ENCODE measurements around the gene HAPLN2.

The HAPLN2 gene

DNA sequence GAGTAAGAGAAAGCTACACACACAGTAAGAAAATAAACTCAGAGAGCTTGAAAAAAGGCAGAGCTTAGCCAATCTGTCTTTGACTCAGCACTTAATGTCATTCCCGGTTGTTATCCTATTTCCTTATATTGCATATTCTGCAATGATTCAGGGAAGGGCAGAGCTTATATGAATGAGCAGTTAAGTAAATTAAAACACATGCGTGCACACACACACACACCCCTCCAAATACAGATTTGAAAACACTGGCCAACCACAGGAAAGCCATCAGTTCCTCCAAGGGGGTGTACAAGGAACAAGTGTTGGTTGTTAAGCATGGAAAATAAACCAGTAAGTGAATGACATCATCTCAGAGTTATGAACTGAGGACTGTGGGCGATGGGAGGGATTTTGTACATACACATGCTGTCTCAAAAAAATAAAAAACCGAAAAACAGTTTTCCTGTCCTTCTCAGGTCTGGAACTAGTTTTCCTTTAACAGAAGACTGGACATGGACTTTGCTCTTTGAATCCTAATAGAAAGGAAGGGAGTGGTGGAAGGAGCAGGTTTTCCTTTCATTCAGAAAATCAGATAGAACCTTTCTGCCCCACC lies 47.9 kb upstream of the HAPLN2 start (continued):
- TF ChIP-seq, protein P1, sequence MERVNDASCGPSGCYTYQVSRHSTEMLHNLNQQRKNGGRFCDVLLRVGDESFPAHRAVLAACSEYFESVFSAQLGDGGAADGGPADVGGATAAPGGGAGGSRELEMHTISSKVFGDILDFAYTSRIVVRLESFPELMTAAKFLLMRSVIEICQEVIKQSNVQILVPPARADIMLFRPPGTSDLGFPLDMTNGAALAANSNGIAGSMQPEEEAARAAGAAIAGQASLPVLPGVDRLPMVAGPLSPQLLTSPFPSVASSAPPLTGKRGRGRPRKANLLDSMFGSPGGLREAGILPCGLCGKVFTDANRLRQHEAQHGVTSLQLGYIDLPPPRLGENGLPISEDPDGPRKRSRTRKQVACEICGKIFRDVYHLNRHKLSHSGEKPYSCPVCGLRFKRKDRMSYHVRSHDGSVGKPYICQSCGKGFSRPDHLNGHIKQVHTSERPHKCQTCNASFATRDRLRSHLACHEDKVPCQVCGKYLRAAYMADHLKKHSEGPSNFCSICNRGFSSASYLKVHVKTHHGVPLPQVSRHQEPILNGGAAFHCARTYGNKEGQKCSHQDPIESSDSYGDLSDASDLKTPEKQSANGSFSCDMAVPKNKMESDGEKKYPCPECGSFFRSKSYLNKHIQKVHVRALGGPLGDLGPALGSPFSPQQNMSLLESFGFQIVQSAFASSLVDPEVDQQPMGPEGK (tag by site-specific recombination; IDR thresholded peaks at IDR 0.05), result peak; percentile 61
- no peak for TF ChIP-seq ZNF530 (tag by site-specific recombination; IDR thresholded peaks at IDR 0.05; ENCODE audit: low read depth)
- TF ChIP-seq, protein P2, sequence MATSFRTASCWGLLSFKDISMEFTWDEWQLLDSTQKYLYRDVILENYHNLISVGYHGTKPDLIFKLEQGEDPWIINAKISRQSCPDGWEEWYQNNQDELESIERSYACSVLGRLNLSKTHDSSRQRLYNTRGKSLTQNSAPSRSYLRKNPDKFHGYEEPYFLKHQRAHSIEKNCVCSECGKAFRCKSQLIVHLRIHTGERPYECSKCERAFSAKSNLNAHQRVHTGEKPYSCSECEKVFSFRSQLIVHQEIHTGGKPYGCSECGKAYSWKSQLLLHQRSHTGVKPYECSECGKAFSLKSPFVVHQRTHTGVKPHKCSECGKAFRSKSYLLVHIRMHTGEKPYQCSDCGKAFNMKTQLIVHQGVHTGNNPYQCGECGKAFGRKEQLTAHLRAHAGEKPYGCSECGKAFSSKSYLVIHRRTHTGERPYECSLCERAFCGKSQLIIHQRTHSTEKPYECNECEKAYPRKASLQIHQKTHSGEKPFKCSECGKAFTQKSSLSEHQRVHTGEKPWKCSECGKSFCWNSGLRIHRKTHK (tag by site-specific recombination; IDR thresholded peaks at IDR 0.05), result no peak
- TF ChIP-seq ZNF529 (tag by site-specific recombination; IDR thresholded peaks at IDR 0.05; ENCODE audit: insufficient replicate concordance), result no peak
- TF ChIP-seq ZNF174 (tag by site-specific recombination; IDR thresholded peaks at IDR 0.05), result no peak
- TF ChIP-seq, protein P3, sequence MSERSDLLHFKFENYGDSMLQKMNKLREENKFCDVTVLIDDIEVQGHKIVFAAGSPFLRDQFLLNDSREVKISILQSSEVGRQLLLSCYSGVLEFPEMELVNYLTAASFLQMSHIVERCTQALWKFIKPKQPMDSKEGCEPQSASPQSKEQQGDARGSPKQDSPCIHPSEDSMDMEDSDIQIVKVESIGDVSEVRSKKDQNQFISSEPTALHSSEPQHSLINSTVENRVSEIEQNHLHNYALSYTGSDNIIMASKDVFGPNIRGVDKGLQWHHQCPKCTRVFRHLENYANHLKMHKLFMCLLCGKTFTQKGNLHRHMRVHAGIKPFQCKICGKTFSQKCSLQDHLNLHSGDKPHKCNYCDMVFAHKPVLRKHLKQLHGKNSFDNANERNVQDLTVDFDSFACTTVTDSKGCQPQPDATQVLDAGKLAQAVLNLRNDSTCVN (tag by site-specific recombination; optimal IDR thresholded peaks at IDR 0.05), result no peak
- TF ChIP-seq SP2 (tag by site-specific recombination; IDR thresholded peaks at IDR 0.05), result peak; percentile 19; the same call in 1 of the 2 replicates
- no peak for TF ChIP-seq ZNF48 (tag by site-specific recombination; IDR thresholded peaks at IDR 0.05)
- TF ChIP-seq ZNF776 (tag by site-specific recombination; IDR thresholded peaks at IDR 0.05; ENCODE audit: borderline replicate concordance), result no peak
- 0 out of 2 replicates have a peak, but pooled peaks have one; percentile 14 for TF ChIP-seq ZNF501 (tag by site-specific recombination; IDR thresholded peaks at IDR 0.05)
- no peak for TF ChIP-seq ZNF16 (tag by site-specific recombination; IDR thresholded peaks at IDR 0.05; ENCODE audit: low read depth)
- peak; percentile 35; the same call in 1 of the 2 replicates for TF ChIP-seq ZBTB17 (tag by site-specific recombination; IDR thresholded peaks at IDR 0.05)
- TF ChIP-seq, protein P4, sequence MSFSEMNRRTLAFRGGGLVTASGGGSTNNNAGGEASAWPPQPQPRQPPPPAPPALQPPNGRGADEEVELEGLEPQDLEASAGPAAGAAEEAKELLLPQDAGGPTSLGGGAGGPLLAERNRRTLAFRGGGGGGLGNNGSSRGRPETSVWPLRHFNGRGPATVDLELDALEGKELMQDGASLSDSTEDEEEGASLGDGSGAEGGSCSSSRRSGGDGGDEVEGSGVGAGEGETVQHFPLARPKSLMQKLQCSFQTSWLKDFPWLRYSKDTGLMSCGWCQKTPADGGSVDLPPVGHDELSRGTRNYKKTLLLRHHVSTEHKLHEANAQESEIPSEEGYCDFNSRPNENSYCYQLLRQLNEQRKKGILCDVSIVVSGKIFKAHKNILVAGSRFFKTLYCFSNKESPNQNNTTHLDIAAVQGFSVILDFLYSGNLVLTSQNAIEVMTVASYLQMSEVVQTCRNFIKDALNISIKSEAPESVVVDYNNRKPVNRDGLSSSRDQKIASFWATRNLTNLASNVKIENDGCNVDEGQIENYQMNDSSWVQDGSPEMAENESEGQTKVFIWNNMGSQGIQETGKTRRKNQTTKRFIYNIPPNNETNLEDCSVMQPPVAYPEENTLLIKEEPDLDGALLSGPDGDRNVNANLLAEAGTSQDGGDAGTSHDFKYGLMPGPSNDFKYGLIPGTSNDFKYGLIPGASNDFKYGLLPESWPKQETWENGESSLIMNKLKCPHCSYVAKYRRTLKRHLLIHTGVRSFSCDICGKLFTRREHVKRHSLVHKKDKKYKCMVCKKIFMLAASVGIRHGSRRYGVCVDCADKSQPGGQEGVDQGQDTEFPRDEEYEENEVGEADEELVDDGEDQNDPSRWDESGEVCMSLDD (tag by site-specific recombination; IDR thresholded peaks at IDR 0.05), result no peak
- TF ChIP-seq ZNF19 (tag by site-specific recombination; IDR thresholded peaks at IDR 0.05; ENCODE audit: low read depth), result no peak
- TF ChIP-seq ZNF274 (IDR thresholded peaks at IDR 0.05; ENCODE audit: low read length), result no peak
- TF ChIP-seq ZNF274 (tag by site-specific recombination; IDR thresholded peaks at IDR 0.05; ENCODE audit: borderline replicate concordance), result no peak
- no peak for TF ChIP-seq ZBTB48 (tag by site-specific recombination; IDR thresholded peaks at IDR 0.05)
- TF ChIP-seq, protein P5, sequence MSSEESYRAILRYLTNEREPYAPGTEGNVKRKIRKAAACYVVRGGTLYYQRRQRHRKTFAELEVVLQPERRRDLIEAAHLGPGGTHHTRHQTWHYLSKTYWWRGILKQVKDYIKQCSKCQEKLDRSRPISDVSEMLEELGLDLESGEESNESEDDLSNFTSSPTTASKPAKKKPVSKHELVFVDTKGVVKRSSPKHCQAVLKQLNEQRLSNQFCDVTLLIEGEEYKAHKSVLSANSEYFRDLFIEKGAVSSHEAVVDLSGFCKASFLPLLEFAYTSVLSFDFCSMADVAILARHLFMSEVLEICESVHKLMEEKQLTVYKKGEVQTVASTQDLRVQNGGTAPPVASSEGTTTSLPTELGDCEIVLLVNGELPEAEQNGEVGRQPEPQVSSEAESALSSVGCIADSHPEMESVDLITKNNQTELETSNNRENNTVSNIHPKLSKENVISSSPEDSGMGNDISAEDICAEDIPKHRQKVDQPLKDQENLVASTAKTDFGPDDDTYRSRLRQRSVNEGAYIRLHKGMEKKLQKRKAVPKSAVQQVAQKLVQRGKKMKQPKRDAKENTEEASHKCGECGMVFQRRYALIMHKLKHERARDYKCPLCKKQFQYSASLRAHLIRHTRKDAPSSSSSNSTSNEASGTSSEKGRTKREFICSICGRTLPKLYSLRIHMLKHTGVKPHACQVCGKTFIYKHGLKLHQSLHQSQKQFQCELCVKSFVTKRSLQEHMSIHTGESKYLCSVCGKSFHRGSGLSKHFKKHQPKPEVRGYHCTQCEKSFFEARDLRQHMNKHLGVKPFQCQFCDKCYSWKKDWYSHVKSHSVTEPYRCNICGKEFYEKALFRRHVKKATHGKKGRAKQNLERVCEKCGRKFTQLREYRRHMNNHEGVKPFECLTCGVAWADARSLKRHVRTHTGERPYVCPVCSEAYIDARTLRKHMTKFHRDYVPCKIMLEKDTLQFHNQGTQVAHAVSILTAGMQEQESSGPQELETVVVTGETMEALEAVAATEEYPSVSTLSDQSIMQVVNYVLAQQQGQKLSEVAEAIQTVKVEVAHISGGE (tag by site-specific recombination; conservative IDR thresholded peaks at IDR 0.05; ENCODE audit: low read depth), result no peak
- no peak for TF ChIP-seq ZNF138 (tag by site-specific recombination; IDR thresholded peaks at IDR 0.05; ENCODE audit: borderline replicate concordance)
- no peak for TF ChIP-seq ZNF544 (tag by site-specific recombination; IDR thresholded peaks at IDR 0.05)
- TF ChIP-seq SETDB1 (IDR thresholded peaks at IDR 0.05; ENCODE audit: insufficient read length, low read length), result no peak
- no peak for TF ChIP-seq ZNF555 (tag by site-specific recombination; conservative IDR thresholded peaks at IDR 0.05)
- peak; percentile 24 for TF ChIP-seq KLF9 (tag by site-specific recombination; IDR thresholded peaks at IDR 0.05; ENCODE audit: low read depth)
- TF ChIP-seq ZNF146 (tag by site-specific recombination; IDR thresholded peaks at IDR 0.05), result no peak
- no peak for TF ChIP-seq ZNF23 (tag by site-specific recombination; IDR thresholded peaks at IDR 0.05; ENCODE audit: borderline replicate concordance)
- TF ChIP-seq ZNF211 (tag by site-specific recombination; IDR thresholded peaks at IDR 0.05; ENCODE audit: low read depth), result no peak
- TF ChIP-seq, protein P6, sequence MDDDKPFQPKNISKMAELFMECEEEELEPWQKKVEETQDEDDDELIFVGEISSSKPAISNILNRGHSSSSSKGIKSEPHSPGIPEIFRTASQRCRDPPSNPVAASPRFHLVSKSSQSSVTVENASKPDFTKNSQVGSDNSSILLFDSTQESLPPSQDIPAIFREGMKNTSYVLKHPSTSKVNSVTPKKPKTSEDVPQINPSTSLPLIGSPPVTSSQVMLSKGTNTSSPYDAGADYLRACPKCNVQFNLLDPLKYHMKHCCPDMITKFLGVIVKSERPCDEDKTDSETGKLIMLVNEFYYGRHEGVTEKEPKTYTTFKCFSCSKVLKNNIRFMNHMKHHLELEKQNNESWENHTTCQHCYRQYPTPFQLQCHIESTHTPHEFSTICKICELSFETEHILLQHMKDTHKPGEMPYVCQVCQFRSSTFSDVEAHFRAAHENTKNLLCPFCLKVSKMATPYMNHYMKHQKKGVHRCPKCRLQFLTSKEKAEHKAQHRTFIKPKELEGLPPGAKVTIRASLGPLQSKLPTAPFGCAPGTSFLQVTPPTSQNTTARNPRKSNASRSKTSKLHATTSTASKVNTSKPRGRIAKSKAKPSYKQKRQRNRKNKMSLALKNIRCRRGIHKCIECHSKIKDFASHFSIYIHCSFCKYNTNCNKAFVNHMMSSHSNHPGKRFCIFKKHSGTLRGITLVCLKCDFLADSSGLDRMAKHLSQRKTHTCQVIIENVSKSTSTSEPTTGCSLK (tag by site-specific recombination; IDR thresholded peaks at IDR 0.05), result no peak
